Measurements from ENCODE around the gene TRIM7.
A peak's percentile ranks its signal among the peaks of the same experiment; 100 is the strongest.

The TRIM7 gene

GRCh38 chr5:181204113-181204825 lies 727 bp downstream of the TRIM7 start:
- peak overlapping the region; percentile 54 to 90 for H3K4me3 ChIP-seq (ENCODE audit: insufficient read depth in 1 of 2, low read depth in 1 of 2, low read length in 2 of 2)
- peak overlapping the region in 1 of 2 experiments; percentile 28 for H3K18ac ChIP-seq (ENCODE audit: low read depth in 1 of 2, low read length in 2 of 2)
- H3K23ac ChIP-seq (ENCODE audit: low read length in 2 of 2) = peak overlapping the region in 1 of 2 experiments; percentile 92
- H2BK120ac ChIP-seq (ENCODE audit: low read depth, low read length) = no peak overlapping the region
- H2BK15ac ChIP-seq (ENCODE audit: low read depth, poor library complexity, severe bottlenecking) = no peak overlapping the region
- no peaks in the 10 kb centered on the region for H3K36me3 ChIP-seq (ENCODE audit: control insufficient read depth in 1 of 2, insufficient read depth in 2 of 2, low read depth in 1 of 2, low read length in 2 of 2)
- peak overlapping the region; percentile 66 for H3K4me2 ChIP-seq (ENCODE audit: low read length, poor library complexity, severe bottlenecking)
- no peak overlapping the region for H2BK5ac ChIP-seq (ENCODE audit: low read depth, low read length, poor library complexity, severe bottlenecking)
- H2AK5ac ChIP-seq (ENCODE audit: low read length, severe bottlenecking) = no peak overlapping the region
- 3% methylated on average over 63 of the region's 67 CpGs for WGBS
- no peak overlapping the region for H3K4ac ChIP-seq (ENCODE audit: low read depth in 1 of 2, low read length in 2 of 2)
- H4K91ac ChIP-seq (ENCODE audit: low read length) = no peak overlapping the region
- H3K79me1 ChIP-seq (replicated peaks; ENCODE audit: low read length, poor library complexity, severe bottlenecking) = no peaks in the 10 kb centered on the region
- peak overlapping the region; percentile 76 for H2AFZ ChIP-seq (ENCODE audit: low read depth, low read length)
- peak overlapping the region; percentile 67 for H4K8ac ChIP-seq (ENCODE audit: low read length)
- H3K4me1 ChIP-seq (ENCODE audit: control insufficient read depth, insufficient read depth, low read depth, low read length) = peaks cover 28% of the 10 kb centered on the region
- H3K27ac ChIP-seq (ENCODE audit: low read length, poor library complexity, severe bottlenecking) = no peak overlapping the region
- DNase-seq = peak; percentile 40
- H2BK12ac ChIP-seq (ENCODE audit: low read length in 2 of 2) = peak overlapping the region in 1 of 2 experiments; percentile 48
- no peaks in the 10 kb centered on the region for H3K9me3 ChIP-seq (ENCODE audit: control insufficient read depth, low read length)
- H3K27me3 ChIP-seq (ENCODE audit: control insufficient read depth in 1 of 2, insufficient read depth in 1 of 2, low read length in 2 of 2) = peaks cover 25 to 39% of the 10 kb centered on the region in 2 experiments
- H3K14ac ChIP-seq (ENCODE audit: low read length in 2 of 2) = no peak overlapping the region
- no peak overlapping the region for H3K9ac ChIP-seq (ENCODE audit: low read length)

GRCh38 chr5:181203777-181204112 lies 1.3 kb downstream of the TRIM7 start:
- 16% methylated on average over 9 of the region's 17 CpGs for WGBS
- H3K9ac ChIP-seq (ENCODE audit: low read length) = peak overlapping the region; percentile 41

DNA sequence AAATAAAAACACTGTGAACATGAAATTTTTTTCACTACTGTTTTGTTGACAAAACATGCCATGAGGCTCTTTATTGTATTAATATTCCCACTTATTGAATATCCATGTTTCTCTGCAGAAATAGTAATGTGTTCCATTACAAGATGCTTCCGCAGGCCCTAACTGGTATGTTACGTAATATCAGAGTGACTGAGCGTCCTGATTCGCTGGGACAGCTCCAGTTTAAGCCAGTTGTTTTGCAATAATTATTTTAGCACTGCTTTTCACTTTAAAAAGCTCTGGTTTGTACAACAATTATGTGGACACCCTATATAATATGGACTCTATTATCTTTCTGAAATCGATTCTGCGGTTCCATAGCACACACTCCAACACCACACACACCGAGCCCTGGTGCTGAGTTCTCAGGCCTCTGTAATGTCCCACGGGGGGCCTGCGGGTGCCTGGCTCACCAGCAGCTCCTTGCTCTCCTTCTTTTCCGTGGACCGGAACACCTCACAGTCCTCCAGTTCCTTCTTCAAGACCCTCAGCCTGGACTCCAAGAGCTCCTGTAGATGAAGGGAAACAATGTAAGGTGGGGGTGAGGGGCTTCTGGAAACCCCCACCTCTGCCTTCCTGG lies 1.8 kb downstream of the TRIM7 start:
- Histone ChIP-seq H3K4me3 (ENCODE audit: insufficient read depth in 1 of 2, low read depth in 1 of 2, low read length in 2 of 2) (no peak overlapping the region), H3K18ac (ENCODE audit: low read depth in 1 of 2, low read length in 2 of 2) (no peak overlapping the region), H4K91ac (ENCODE audit: low read length) (no peak overlapping the region), H3K36me3 (ENCODE audit: control insufficient read depth in 1 of 2, insufficient read depth in 2 of 2, low read depth in 1 of 2, low read length in 2 of 2) (no peaks in the 10 kb centered on the region), H3K23ac (ENCODE audit: low read length in 2 of 2) (no peak overlapping the region), H3K4ac (ENCODE audit: low read depth in 1 of 2, low read length in 2 of 2) (no peak overlapping the region), H2BK120ac (ENCODE audit: low read depth, low read length) (no peak overlapping the region), H3K9ac (ENCODE audit: low read length) (peak overlapping the region; percentile 41), H3K79me1 (replicated peaks; ENCODE audit: low read length, poor library complexity, severe bottlenecking) (no peaks in the 10 kb centered on the region), H3K14ac (ENCODE audit: low read length in 2 of 2) (peak overlapping the region in 1 of 2 experiments; percentile 22), H3K27ac (ENCODE audit: low read length, poor library complexity, severe bottlenecking) (no peak overlapping the region), H3K4me2 (ENCODE audit: low read length, poor library complexity, severe bottlenecking) (no peak overlapping the region), H3K4me1 (ENCODE audit: control insufficient read depth, insufficient read depth, low read depth, low read length) (peaks cover 37% of the 10 kb centered on the region), H2AFZ (ENCODE audit: low read depth, low read length) (no peak overlapping the region), H2AK5ac (ENCODE audit: low read length, severe bottlenecking) (no peak overlapping the region), H3K27me3 (ENCODE audit: control insufficient read depth in 1 of 2, insufficient read depth in 1 of 2, low read length in 2 of 2) (peaks cover 36 to 46% of the 10 kb centered on the region in 2 experiments), H4K8ac (ENCODE audit: low read length) (no peak overlapping the region), H2BK12ac (ENCODE audit: low read length in 2 of 2) (no peak overlapping the region), H3K9me3 (ENCODE audit: control insufficient read depth, low read length) (no peaks in the 10 kb centered on the region), H2BK5ac (ENCODE audit: low read depth, low read length, poor library complexity, severe bottlenecking) (no peak overlapping the region), H2BK15ac (ENCODE audit: low read depth, poor library complexity, severe bottlenecking) (no peak overlapping the region)
- DNase-seq = peak; percentile 38
- WGBS = 74% methylated on average over 8 of the region's 11 CpGs

More at GRCh38 chr5:181203777-181204112, 1.3 kb downstream of the TRIM7 start:
- no peak for DNase-seq
- H2BK12ac ChIP-seq (ENCODE audit: low read length in 2 of 2) = no peak overlapping the region
- H3K23ac ChIP-seq (ENCODE audit: low read length in 2 of 2) = no peak overlapping the region
- peaks cover 30 to 41% of the 10 kb centered on the region in 2 experiments for H3K27me3 ChIP-seq (ENCODE audit: control insufficient read depth in 1 of 2, insufficient read depth in 1 of 2, low read length in 2 of 2)
- no peak overlapping the region for H2AK5ac ChIP-seq (ENCODE audit: low read length, severe bottlenecking)
- H3K9me3 ChIP-seq (ENCODE audit: control insufficient read depth, low read length) = no peaks in the 10 kb centered on the region
- no peaks in the 10 kb centered on the region for H3K36me3 ChIP-seq (ENCODE audit: control insufficient read depth in 1 of 2, insufficient read depth in 2 of 2, low read depth in 1 of 2, low read length in 2 of 2)
- no peak overlapping the region for H2BK5ac ChIP-seq (ENCODE audit: low read depth, low read length, poor library complexity, severe bottlenecking)
- no peak overlapping the region for H2BK15ac ChIP-seq (ENCODE audit: low read depth, poor library complexity, severe bottlenecking)
- no peak overlapping the region for H2AFZ ChIP-seq (ENCODE audit: low read depth, low read length)
- peak overlapping the region; percentile 66 for H3K4me2 ChIP-seq (ENCODE audit: low read length, poor library complexity, severe bottlenecking)
- no peak overlapping the region for H4K8ac ChIP-seq (ENCODE audit: low read length)
- no peak overlapping the region for H2BK120ac ChIP-seq (ENCODE audit: low read depth, low read length)
- no peak overlapping the region for H4K91ac ChIP-seq (ENCODE audit: low read length)
- no peak overlapping the region for H3K14ac ChIP-seq (ENCODE audit: low read length in 2 of 2)
- H3K79me1 ChIP-seq (replicated peaks; ENCODE audit: low read length, poor library complexity, severe bottlenecking) = no peaks in the 10 kb centered on the region
- H3K4ac ChIP-seq (ENCODE audit: low read depth in 1 of 2, low read length in 2 of 2) = no peak overlapping the region
- H3K18ac ChIP-seq (ENCODE audit: low read depth in 1 of 2, low read length in 2 of 2) = no peak overlapping the region
- H3K4me3 ChIP-seq (ENCODE audit: insufficient read depth in 1 of 2, low read depth in 1 of 2, low read length in 2 of 2) = peak overlapping the region; percentile 3 to 90
- no peak overlapping the region for H3K27ac ChIP-seq (ENCODE audit: low read length, poor library complexity, severe bottlenecking)
- peaks cover 33% of the 10 kb centered on the region for H3K4me1 ChIP-seq (ENCODE audit: control insufficient read depth, insufficient read depth, low read depth, low read length)

GRCh38 chr5:181200816-181201215 lies 4.2 kb downstream of the TRIM7 start:
- no peak overlapping the region for H4K91ac ChIP-seq (ENCODE audit: low read length)
- H3K36me3 ChIP-seq (ENCODE audit: control insufficient read depth in 1 of 2, insufficient read depth in 2 of 2, low read depth in 1 of 2, low read length in 2 of 2) = no peaks in the 10 kb centered on the region
- H3K23ac ChIP-seq (ENCODE audit: low read length in 2 of 2) = no peak overlapping the region
- no peak overlapping the region for H4K8ac ChIP-seq (ENCODE audit: low read length)
- H3K79me1 ChIP-seq (replicated peaks; ENCODE audit: low read length, poor library complexity, severe bottlenecking) = no peaks in the 10 kb centered on the region
- H3K4ac ChIP-seq (ENCODE audit: low read depth in 1 of 2, low read length in 2 of 2) = no peak overlapping the region
- peaks cover 33 to 47% of the 10 kb centered on the region in 2 experiments for H3K27me3 ChIP-seq (ENCODE audit: control insufficient read depth in 1 of 2, insufficient read depth in 1 of 2, low read length in 2 of 2)
- H3K9me3 ChIP-seq (ENCODE audit: control insufficient read depth, low read length) = no peaks in the 10 kb centered on the region
- no peak overlapping the region for H3K4me3 ChIP-seq (ENCODE audit: insufficient read depth in 1 of 2, low read depth in 1 of 2, low read length in 2 of 2)
- H3K9ac ChIP-seq (ENCODE audit: low read length) = no peak overlapping the region
- H3K14ac ChIP-seq (ENCODE audit: low read length in 2 of 2) = no peak overlapping the region
- WGBS = 26% methylated on average over 4 of the region's 4 CpGs
- H2BK120ac ChIP-seq (ENCODE audit: low read depth, low read length) = no peak overlapping the region
- H2BK12ac ChIP-seq (ENCODE audit: low read length in 2 of 2) = no peak overlapping the region
- H2BK15ac ChIP-seq (ENCODE audit: low read depth, poor library complexity, severe bottlenecking) = no peak overlapping the region
- no peak overlapping the region for H3K27ac ChIP-seq (ENCODE audit: low read length, poor library complexity, severe bottlenecking)
- no peak overlapping the region for H3K4me2 ChIP-seq (ENCODE audit: low read length, poor library complexity, severe bottlenecking)
- DNase-seq = no peak
- no peak overlapping the region for H2BK5ac ChIP-seq (ENCODE audit: low read depth, low read length, poor library complexity, severe bottlenecking)
- no peak overlapping the region for H2AK5ac ChIP-seq (ENCODE audit: low read length, severe bottlenecking)
- H3K18ac ChIP-seq (ENCODE audit: low read depth in 1 of 2, low read length in 2 of 2) = no peak overlapping the region
- peaks cover 42% of the 10 kb centered on the region for H3K4me1 ChIP-seq (ENCODE audit: control insufficient read depth, insufficient read depth, low read depth, low read length)
- H2AFZ ChIP-seq (ENCODE audit: low read depth, low read length) = no peak overlapping the region
